Measurements from ENCODE around the gene TMEM181. TPM values are rescaled to one million over a fixed set of nuclear protein-coding genes. Genes with fewer than 3 reads are reported as not detected.

Gene TMEM181
- total RNA-seq, 1 experiment from 2014 or later, result 38.0 TPM

- Histone ChIP-seq H3K4me1 (ENCODE audit: control insufficient read depth, insufficient read depth, low read length) (peaks cover 14% of the 10 kb centered on the region), H3K9me3 (ENCODE audit: control insufficient read depth, insufficient read depth, low read depth, low read length) (no peaks in the 10 kb centered on the region), H3K27me3 (ENCODE audit: control insufficient read depth, insufficient read depth, low read length) (peaks cover 2% of the 10 kb centered on the region; the same call in 1 of the 2 replicates), H3K4me3 (ENCODE audit: low read depth in 2 of 2, low read length in 2 of 2) (no peak overlapping the region), H3K27ac (ENCODE audit: low read length) (no peak overlapping the region), H3K36me3 (ENCODE audit: control insufficient read depth, insufficient read depth, low read length) (no peaks in the 10 kb centered on the region)
- in situ Hi-C loops (cut with HindIII; ENCODE audit: low pct_unique_long_range_greater_than_20kb, low sequenced_read_pairs), result no loop called here
- CTCF ChIA-PET, result no interaction called here
- DNase-seq (ENCODE audit: low read depth, low spot score) (no peak), ATAC-seq (no peak)
- TF ChIP-seq TCF7L2 (IDR thresholded peaks at IDR 0.05; ENCODE audit: low read depth, low read length), result no peak
- TF ChIP-seq SIN3A (IDR thresholded peaks at IDR 0.05; ENCODE audit: borderline replicate concordance, insufficient read depth, low read depth, low read length), result no peak
- TF ChIP-seq POLR2AphosphoS5 (IDR thresholded peaks at IDR 0.05; ENCODE audit: low read depth, low read length), result no peak
- TF ChIP-seq, protein P1, sequence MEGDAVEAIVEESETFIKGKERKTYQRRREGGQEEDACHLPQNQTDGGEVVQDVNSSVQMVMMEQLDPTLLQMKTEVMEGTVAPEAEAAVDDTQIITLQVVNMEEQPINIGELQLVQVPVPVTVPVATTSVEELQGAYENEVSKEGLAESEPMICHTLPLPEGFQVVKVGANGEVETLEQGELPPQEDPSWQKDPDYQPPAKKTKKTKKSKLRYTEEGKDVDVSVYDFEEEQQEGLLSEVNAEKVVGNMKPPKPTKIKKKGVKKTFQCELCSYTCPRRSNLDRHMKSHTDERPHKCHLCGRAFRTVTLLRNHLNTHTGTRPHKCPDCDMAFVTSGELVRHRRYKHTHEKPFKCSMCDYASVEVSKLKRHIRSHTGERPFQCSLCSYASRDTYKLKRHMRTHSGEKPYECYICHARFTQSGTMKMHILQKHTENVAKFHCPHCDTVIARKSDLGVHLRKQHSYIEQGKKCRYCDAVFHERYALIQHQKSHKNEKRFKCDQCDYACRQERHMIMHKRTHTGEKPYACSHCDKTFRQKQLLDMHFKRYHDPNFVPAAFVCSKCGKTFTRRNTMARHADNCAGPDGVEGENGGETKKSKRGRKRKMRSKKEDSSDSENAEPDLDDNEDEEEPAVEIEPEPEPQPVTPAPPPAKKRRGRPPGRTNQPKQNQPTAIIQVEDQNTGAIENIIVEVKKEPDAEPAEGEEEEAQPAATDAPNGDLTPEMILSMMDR (IDR thresholded peaks at IDR 0.05), result no peak
- no peak for TF ChIP-seq REST (IDR thresholded peaks at IDR 0.05; ENCODE audit: insufficient read depth in 1 of 2, low read depth in 2 of 2, low read length in 1 of 2)
- POLR2A ChIA-PET, result no interaction called here
- no TSS peak for BruUV-seq (replicated peaks)
- intact Hi-C loops (cut with micrococcal nuclease; ENCODE audit: unreplicated experiment), result no loop called here
Measured at GRCh38 chr6:158521759-158522158, 38.1 kb upstream of the TMEM181 start.

- Histone ChIP-seq H3K9me3 (ENCODE audit: control insufficient read depth, insufficient read depth, low read depth, low read length) (no peaks in the 10 kb centered on the region), H3K27ac (ENCODE audit: low read length) (no peak overlapping the region), H3K4me1 (ENCODE audit: control insufficient read depth, insufficient read depth, low read length) (peaks cover 13% of the 10 kb centered on the region), H3K27me3 (ENCODE audit: control insufficient read depth, insufficient read depth, low read length) (peaks cover 2% of the 10 kb centered on the region; the same call in 1 of the 2 replicates), H3K36me3 (ENCODE audit: control insufficient read depth, insufficient read depth, low read length) (no peaks in the 10 kb centered on the region), H3K4me3 (ENCODE audit: low read depth in 2 of 2, low read length in 2 of 2) (no peak overlapping the region)
- no TSS peak for BruUV-seq (replicated peaks)
- ChIA-PET POLR2A (no interaction called here), CTCF (interaction anchor here (0.7 kb wide), 1 partner anchor 30 kb away, joined by 4 read pairs; no protein-coding TSS in a partner anchor)
- ATAC-seq, result no peak
- TF ChIP-seq TCF7L2 (IDR thresholded peaks at IDR 0.05; ENCODE audit: low read depth, low read length) (no peak), REST (IDR thresholded peaks at IDR 0.05; ENCODE audit: insufficient read depth in 1 of 2, low read depth in 2 of 2, low read length in 1 of 2) (no peak), POLR2AphosphoS5 (IDR thresholded peaks at IDR 0.05; ENCODE audit: low read depth, low read length) (no peak), SIN3A (IDR thresholded peaks at IDR 0.05; ENCODE audit: borderline replicate concordance, insufficient read depth, low read depth, low read length) (no peak)
- TF ChIP-seq, protein P1 (IDR thresholded peaks at IDR 0.05), result no peak
- intact Hi-C loops (cut with micrococcal nuclease; ENCODE audit: unreplicated experiment) (no loop called here), in situ Hi-C loops (cut with HindIII; ENCODE audit: low pct_unique_long_range_greater_than_20kb, low sequenced_read_pairs) (no loop called here)
- DNase-seq (ENCODE audit: low read depth, low spot score), result no peak
Measured at GRCh38 chr6:158522616-158523015, 37.3 kb upstream of the TMEM181 start.

Data from Panc1 (cell line).